Testis (tissue), 3 donors: ENCODE results near the gene REEP2. TPM values are rescaled to one million over a fixed set of nuclear protein-coding genes. Genes with fewer than 3 reads are reported as not detected.

Source experiments
- DNase-seq: peaks from one replicate; pipeline ENCODE4 v3.0.0-alpha.2; 2019
- H3K27ac ChIP-seq, 2 donors: fragments of 200-600 bp; sonication (generic); one replicate each; pipeline ENCODE4 v1.5.1; 2019
- H3K27me3 ChIP-seq: fragments of 200-600 bp; sonication (generic); one replicate; pipeline ENCODE4 v1.5.1; 2019
- H3K36me3 ChIP-seq: fragments of 200-600 bp; sonication (generic); one replicate; pipeline ENCODE4 v1.5.1; 2017; ENCODE audit warnings: low read depth; ENCODE audit errors: missing control alignments
- H3K4me1 ChIP-seq: fragments of 200-600 bp; sonication (generic); one replicate; pipeline ENCODE4 v1.5.1; 2019
- H3K4me3 ChIP-seq, 2 donors: fragments of 200-600 bp; sonication (generic); one replicate each; pipeline ENCODE4 v1.5.1; 2017 to 2019
- H3K9me3 ChIP-seq: fragments of 200-600 bp; sonication (generic); one replicate; pipeline ENCODE4 v1.5.1; 2017
- CTCF ChIP-seq, 3 experiments: fragments of 450-650 bp in 2 of 3; fragments of 200-600 bp in 1 of 3; sonication (generic) in 1 of 3; IDR thresholded peaks; one replicate each; pipeline ENCODE4 v1.5.1; 2016 to 2019; ENCODE audit warnings: antibody characterized with exemption in 3 of 3, mild to moderate bottlenecking in 2 of 3, moderate library complexity in 1 of 3
- POLR2A ChIP-seq: fragments of 450-650 bp; IDR thresholded peaks from one replicate; pipeline ENCODE4 v1.6.1; 2017; ENCODE audit warnings: antibody characterized with exemption, mild to moderate bottlenecking, moderate library complexity
- WGBS, 2 donors: methylation state at CpG; one replicate each; pipeline ENCODE4 v1.1.5; 2018; 5-methylcytosine and 5-hydroxymethylcytosine counted together
- intact Hi-C: fragments of 100-400 bp; cut with DNase I; formaldehyde crosslinking; loops from one replicate; pipeline ENCODE4 v1.15.1; 2023; ENCODE audit warnings: low total_unique reads
- polyA plus RNA-seq: library from polyadenylated mRNA; stranded (reverse); fragments of 350-450 nt; fragmentation: Illumina TruSeq; extraction: RNeasy Lipid Tissue Mini Kit (QIAGEN cat#74804); gene quantifications from one replicate; pipeline ENCODE4 v1.2.3, GENCODE V29; 2014; ENCODE audit warnings: low read depth, low replicate concordance; ENCODE audit not compliant: insufficient read depth
- total RNA-seq, 2 donors: library from RNA; depleted of rRNA; stranded (reverse); fragments of >200 nt; gene quantifications; one replicate each; pipeline ENCODE4 v1.2.3, GENCODE V29; 2016

The REEP2 gene
- total and polyA plus RNA-seq, 3 donors from 2014 or later, result 13.5 to 18.3 (median 15.7) TPM

- intact Hi-C loops, result loop anchor here (10.0 kb wide), 1 partner anchor 52 kb away; no protein-coding TSS in a partner anchor
- Histone ChIP-seq H3K4me1 (peaks cover 4% of the 10 kb centered on the region), H3K27me3 (no peaks in the 10 kb centered on the region), H3K27ac (no peak overlapping the region), H3K4me3 (no peak overlapping the region), H3K9me3 (no peaks in the 10 kb centered on the region), H3K36me3 (no peaks in the 10 kb centered on the region)
- WGBS, 2 donors, result 79 to 87% methylated on average over 4 to 6 of the region's 6 CpGs
- TF ChIP-seq CTCF (IDR thresholded peaks at IDR 0.05) (no peak), POLR2A (no peak)
- DNase-seq, result no peak
Measured at GRCh38 chr5:138452720-138453119, 13.9 kb downstream of the REEP2 start.

GRCh38 chr5:138453590-138453989, 14.7 kb downstream of the REEP2 start:
- no peak for TF ChIP-seq POLR2A
- TF ChIP-seq CTCF (IDR thresholded peaks at IDR 0.05), result no peak
- peaks cover 13% of the 10 kb centered on the region for H3K4me1 ChIP-seq
- H3K9me3 ChIP-seq, result no peaks in the 10 kb centered on the region
- no peak for DNase-seq
- H3K4me3 ChIP-seq, result no peak overlapping the region
- H3K36me3 ChIP-seq, result no peaks in the 10 kb centered on the region
- WGBS, 2 donors, result 80 to 89% methylated on average over 12 to 13 of the region's 13 CpGs
- intact Hi-C loops, result loop anchor here (10.0 kb wide), 1 partner anchor 51 kb away; no protein-coding TSS in a partner anchor
- no peaks in the 10 kb centered on the region for H3K27me3 ChIP-seq
- no peak overlapping the region for H3K27ac ChIP-seq

- no peak overlapping the region for H3K27ac ChIP-seq
- H3K27me3 ChIP-seq, result no peaks in the 10 kb centered on the region
- WGBS, 2 donors, result 85 to 100% methylated on average over 4 to 8 of the region's 8 CpGs
- no peaks in the 10 kb centered on the region for H3K9me3 ChIP-seq
- H3K4me3 ChIP-seq, result no peak overlapping the region
- H3K36me3 ChIP-seq, result no peaks in the 10 kb centered on the region
- peaks cover 18% of the 10 kb centered on the region for H3K4me1 ChIP-seq
- DNase-seq, result no peak
- intact Hi-C loops, result loop anchor here (10.0 kb wide), 1 partner anchor 51 kb away; no protein-coding TSS in a partner anchor
- TF ChIP-seq CTCF (IDR thresholded peaks at IDR 0.05), result no peak
- TF ChIP-seq POLR2A, result no peak
Measured at GRCh38 chr5:138454121-138454520, 15.3 kb downstream of the REEP2 start.

- TF ChIP-seq CTCF (IDR thresholded peaks at IDR 0.05) (no peak), POLR2A (no peak)
Measured at GRCh38 chr5:138455232-138455930, 16.5 kb downstream of the REEP2 start.

More at GRCh38 chr5:138455232-138455930, 16.5 kb downstream of the REEP2 start:
- Histone ChIP-seq H3K9me3 (no peaks in the 10 kb centered on the region), H3K27ac (no peak overlapping the region), H3K27me3 (no peaks in the 10 kb centered on the region), H3K4me3 (no peak overlapping the region), H3K36me3 (no peaks in the 10 kb centered on the region), H3K4me1 (peaks cover 15% of the 10 kb centered on the region)
- WGBS, 2 donors, result 81 to 92% methylated on average over 11 of the region's 11 CpGs
- no peak for DNase-seq
- intact Hi-C loops, result loop anchor here (10.0 kb wide), 1 partner anchor 49 kb away; no protein-coding TSS in a partner anchor
